GM19193 (cell line): ENCODE results near the gene ZBTB42.

ENCODE experiments used
- POLR2A ChIP-seq: IDR thresholded peaks from 4 replicates; pipeline ENCODE4 v1.6.1; 2011; ENCODE audit not compliant: insufficient read depth, insufficient read length; ENCODE audit errors: extremely low read depth

The ZBTB42 gene

GRCh38 chr14:104794993-104795780 is 5.7 kb upstream of the ZBTB42 start, which contains the start of gene AKT1:
Gene AKT1, minus strand, starts transcription at chr14:104795748. Its CDS starts 3,105 bp downstream, at chr14:104792643.
- no peak for TF ChIP-seq POLR2A

- TF ChIP-seq POLR2A = peak; percentile 64
Observed at GRCh38 chr14:104795781-104796686, 4.9 kb upstream of the ZBTB42 start.

GRCh38 chr14:104796687-104797081 is 4.2 kb upstream of the ZBTB42 start:
- no peak for TF ChIP-seq POLR2A

GRCh38 chr14:104797115-104798044 is 3.5 kb upstream of the ZBTB42 start:
- no peak for TF ChIP-seq POLR2A

- TF ChIP-seq POLR2A = no peak
Observed at GRCh38 chr14:104798300-104799243, 2.3 kb upstream of the ZBTB42 start.

- no peak for TF ChIP-seq POLR2A
Observed at GRCh38 chr14:104799244-104800014, 1.5 kb upstream of the ZBTB42 start.

- TF ChIP-seq POLR2A = no peak
Observed at GRCh38 chr14:104800015-104800770, 708 bp upstream of the ZBTB42 start.

GRCh38 chr14:104801520-104802393 is 856 bp downstream of the ZBTB42 start:
- TF ChIP-seq POLR2A = no peak

- TF ChIP-seq POLR2A = no peak
Observed at GRCh38 chr14:104802394-104803184, 1.7 kb downstream of the ZBTB42 start.

GRCh38 chr14:104803280-104803911 is 2.5 kb downstream of the ZBTB42 start:
- no peak for TF ChIP-seq POLR2A

- no peak for TF ChIP-seq POLR2A
Observed at GRCh38 chr14:104803912-104804410, 3.1 kb downstream of the ZBTB42 start.
